Measurements from ENCODE around the gene SEMA6A. TPM values are rescaled to one million over a fixed set of nuclear protein-coding genes. Genes with fewer than 3 reads are reported as not detected.
"Not testable (repeated sequence)": the region's sequence is repeated elsewhere in the genome, so short reads cannot be mapped to it uniquely, and the experiment has no call there.

SEMA6A gene
- total RNA-seq, 1 experiment from 2014 or later, result not detected

- Histone ChIP-seq H2AFZ (ENCODE audit: low read length) (no peak overlapping the region), H3K4me2 (ENCODE audit: low read depth, low read length, poor library complexity, severe bottlenecking) (no peak overlapping the region), H3K9ac (ENCODE audit: low read length) (no peak overlapping the region), H3K79me2 (ENCODE audit: low read length) (no peaks in the 10 kb centered on the region), H3K4me1 (ENCODE audit: low read length) (no peaks in the 10 kb centered on the region), H3K27me3 (ENCODE audit: low read length) (no peaks in the 10 kb centered on the region), H4K20me1 (ENCODE audit: insufficient read depth, low read depth, low read length) (no peaks in the 10 kb centered on the region), H3K27ac (ENCODE audit: low read length) (no peak overlapping the region), H3K9me3 (ENCODE audit: low read length) (no peaks in the 10 kb centered on the region), H3K36me3 (ENCODE audit: insufficient read depth, low read length) (no peaks in the 10 kb centered on the region), H3K4me3 (ENCODE audit: low read length) (no peak overlapping the region), H3K9me2 (replicated peaks; ENCODE audit: insufficient read depth, low read length) (no peaks in the 10 kb centered on the region)
- DNase-seq, result no peak
Measured at GRCh38 chr5:116528519-116529234, 45.9 kb downstream of the SEMA6A start.

GRCh38 chr5:116527582-116527981 is 47.0 kb downstream of the SEMA6A start:
- H2AFZ ChIP-seq (ENCODE audit: low read length), result no peak overlapping the region
- no peak overlapping the region for H3K4me2 ChIP-seq (ENCODE audit: low read depth, low read length, poor library complexity, severe bottlenecking)
- no peaks in the 10 kb centered on the region for H3K79me2 ChIP-seq (ENCODE audit: low read length)
- no peaks in the 10 kb centered on the region for H3K4me1 ChIP-seq (ENCODE audit: low read length)
- H3K36me3 ChIP-seq (ENCODE audit: insufficient read depth, low read length), result no peaks in the 10 kb centered on the region
- H3K9me2 ChIP-seq (replicated peaks; ENCODE audit: insufficient read depth, low read length), result no peaks in the 10 kb centered on the region
- no peaks in the 10 kb centered on the region for H3K9me3 ChIP-seq (ENCODE audit: low read length)
- no peak overlapping the region for H3K27ac ChIP-seq (ENCODE audit: low read length)
- H4K20me1 ChIP-seq (ENCODE audit: insufficient read depth, low read depth, low read length), result no peaks in the 10 kb centered on the region
- DNase-seq, result no peak
- no peaks in the 10 kb centered on the region for H3K27me3 ChIP-seq (ENCODE audit: low read length)
- no peak overlapping the region for H3K4me3 ChIP-seq (ENCODE audit: low read length)
- no peak overlapping the region for H3K9ac ChIP-seq (ENCODE audit: low read length)

- Histone ChIP-seq H3K4me2 (ENCODE audit: low read depth, low read length, poor library complexity, severe bottlenecking) (no peak overlapping the region), H3K79me2 (ENCODE audit: low read length) (no peaks in the 10 kb centered on the region), H4K20me1 (ENCODE audit: insufficient read depth, low read depth, low read length) (no peaks in the 10 kb centered on the region), H3K36me3 (ENCODE audit: insufficient read depth, low read length) (no peaks in the 10 kb centered on the region), H3K4me3 (ENCODE audit: low read length) (no peak overlapping the region), H3K9me3 (ENCODE audit: low read length) (no peaks in the 10 kb centered on the region), H3K27ac (ENCODE audit: low read length) (no peak overlapping the region), H3K27me3 (ENCODE audit: low read length) (no peaks in the 10 kb centered on the region), H2AFZ (ENCODE audit: low read length) (no peak overlapping the region), H3K9ac (ENCODE audit: low read length) (no peak overlapping the region), H3K9me2 (replicated peaks; ENCODE audit: insufficient read depth, low read length) (no peaks in the 10 kb centered on the region), H3K4me1 (ENCODE audit: low read length) (no peaks in the 10 kb centered on the region)
- no peak for DNase-seq
Measured at GRCh38 chr5:116525674-116526073, 48.9 kb downstream of the SEMA6A start.

- H3K79me2 ChIP-seq (ENCODE audit: low read length), result no peaks in the 10 kb centered on the region
- H3K4me3 ChIP-seq (ENCODE audit: low read length), result no peak overlapping the region
- no peaks in the 10 kb centered on the region for H3K9me3 ChIP-seq (ENCODE audit: low read length)
- no peak overlapping the region for H3K9ac ChIP-seq (ENCODE audit: low read length)
- no peaks in the 10 kb centered on the region for H3K27me3 ChIP-seq (ENCODE audit: low read length)
- no peaks in the 10 kb centered on the region for H3K4me1 ChIP-seq (ENCODE audit: low read length)
- H2AFZ ChIP-seq (ENCODE audit: low read length), result no peak overlapping the region
- H3K4me2 ChIP-seq (ENCODE audit: low read depth, low read length, poor library complexity, severe bottlenecking), result no peak overlapping the region
- H3K36me3 ChIP-seq (ENCODE audit: insufficient read depth, low read length), result no peaks in the 10 kb centered on the region
- no peaks in the 10 kb centered on the region for H3K9me2 ChIP-seq (replicated peaks; ENCODE audit: insufficient read depth, low read length)
- no peaks in the 10 kb centered on the region for H4K20me1 ChIP-seq (ENCODE audit: insufficient read depth, low read depth, low read length)
- no peak for DNase-seq
- no peak overlapping the region for H3K27ac ChIP-seq (ENCODE audit: low read length)
Measured at GRCh38 chr5:116524966-116525365, 49.7 kb downstream of the SEMA6A start.

DNA sequence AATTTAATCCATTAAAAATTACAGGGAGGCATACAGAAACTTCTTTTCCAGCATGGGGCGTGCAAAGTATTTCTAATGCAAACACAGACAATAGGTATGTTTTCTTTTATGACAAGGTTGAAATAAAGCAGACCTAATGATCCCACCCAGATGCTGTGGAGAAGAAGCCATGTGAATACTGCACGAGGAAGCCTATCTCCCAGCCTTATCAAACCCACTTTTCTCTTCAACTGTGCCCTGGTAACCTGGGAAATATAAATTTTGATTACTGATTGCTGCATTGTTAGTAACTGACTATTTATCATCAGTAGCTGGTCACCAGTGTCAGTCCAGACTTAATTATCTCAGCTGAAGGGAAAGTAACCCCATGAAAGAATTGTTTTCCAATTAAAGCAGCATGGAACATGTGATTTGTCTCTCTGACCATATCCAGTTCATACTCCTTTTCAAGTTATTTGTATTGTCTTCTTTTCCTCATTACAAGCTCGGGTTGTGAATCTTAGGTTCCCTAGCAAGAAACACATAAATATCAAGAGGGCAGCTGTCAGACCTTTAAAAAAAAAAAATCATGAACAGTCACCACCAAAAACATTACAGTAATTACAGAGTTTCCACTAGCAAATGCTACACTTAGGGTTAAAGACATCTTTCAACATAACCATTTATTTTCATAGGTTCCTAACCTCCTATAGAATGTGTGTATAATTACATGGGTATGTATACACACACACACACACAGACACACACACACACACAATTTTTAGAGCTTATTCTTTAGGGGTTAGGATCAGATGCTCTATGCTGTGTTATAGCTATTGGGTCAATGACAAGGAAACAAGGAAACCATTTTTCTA is 50.3 kb downstream of the SEMA6A start:
- Histone ChIP-seq H3K27me3 (ENCODE audit: low read length) (no peaks in the 10 kb centered on the region), H3K4me3 (ENCODE audit: low read length) (no peak overlapping the region), H3K79me2 (ENCODE audit: low read length) (no peaks in the 10 kb centered on the region), H3K9ac (ENCODE audit: low read length) (no peak overlapping the region), H3K4me2 (ENCODE audit: low read depth, low read length, poor library complexity, severe bottlenecking) (no peak overlapping the region), H2AFZ (ENCODE audit: low read length) (no peak overlapping the region), H3K36me3 (ENCODE audit: insufficient read depth, low read length) (no peaks in the 10 kb centered on the region), H4K20me1 (ENCODE audit: insufficient read depth, low read depth, low read length) (no peaks in the 10 kb centered on the region), H3K9me2 (replicated peaks; ENCODE audit: insufficient read depth, low read length) (no peaks in the 10 kb centered on the region), H3K27ac (ENCODE audit: low read length) (no peak overlapping the region), H3K4me1 (ENCODE audit: low read length) (no peaks in the 10 kb centered on the region), H3K9me3 (ENCODE audit: low read length) (no peaks in the 10 kb centered on the region)
- DNase-seq, result no peak

GRCh38 chr5:116523182-116523581 is 51.4 kb downstream of the SEMA6A start:
- not testable (repeated sequence) for H3K79me2 ChIP-seq (ENCODE audit: low read length); H3K4me2 ChIP-seq (ENCODE audit: low read depth, low read length, poor library complexity, severe bottlenecking)

GRCh38 chr5:116522356-116523136 is 52.1 kb downstream of the SEMA6A start:
- Histone ChIP-seq H4K20me1 (ENCODE audit: insufficient read depth, low read depth, low read length) (no peaks in the 10 kb centered on the region), H3K4me3 (ENCODE audit: low read length) (no peak overlapping the region), H2AFZ (ENCODE audit: low read length) (no peak overlapping the region), H3K9me3 (ENCODE audit: low read length) (no peaks in the 10 kb centered on the region), H3K27ac (ENCODE audit: low read length) (no peak overlapping the region), H3K36me3 (ENCODE audit: insufficient read depth, low read length) (no peaks in the 10 kb centered on the region), H3K4me2 (ENCODE audit: low read depth, low read length, poor library complexity, severe bottlenecking) (no peak overlapping the region), H3K9me2 (replicated peaks; ENCODE audit: insufficient read depth, low read length) (no peaks in the 10 kb centered on the region), H3K79me2 (ENCODE audit: low read length) (no peaks in the 10 kb centered on the region), H3K4me1 (ENCODE audit: low read length) (no peaks in the 10 kb centered on the region), H3K27me3 (ENCODE audit: low read length) (no peaks in the 10 kb centered on the region), H3K9ac (ENCODE audit: low read length) (no peak overlapping the region)
- no peak for DNase-seq

More at GRCh38 chr5:116523182-116523581, 51.4 kb downstream of the SEMA6A start:
- not testable (repeated sequence) for H3K27me3 ChIP-seq (ENCODE audit: low read length); H3K9me2 ChIP-seq (replicated peaks; ENCODE audit: insufficient read depth, low read length); H3K9ac ChIP-seq (ENCODE audit: low read length); H3K4me1 ChIP-seq (ENCODE audit: low read length); DNase-seq; H3K4me3 ChIP-seq (ENCODE audit: low read length); H3K9me3 ChIP-seq (ENCODE audit: low read length); H3K36me3 ChIP-seq (ENCODE audit: insufficient read depth, low read length); H2AFZ ChIP-seq (ENCODE audit: low read length); H4K20me1 ChIP-seq (ENCODE audit: insufficient read depth, low read depth, low read length); H3K27ac ChIP-seq (ENCODE audit: low read length)
